SIG-M5 treated with dmso at 0.1 percent for 504 hours (cell line): ENCODE results near the gene HOXA3.

ENCODE experiments used
- DNase-seq: peaks from one replicate; lab custom pipeline; 2025; ENCODE audit not compliant: unreplicated experiment; lab: John Stamatoyannopoulos, UW

HOXA3 gene

DNA sequence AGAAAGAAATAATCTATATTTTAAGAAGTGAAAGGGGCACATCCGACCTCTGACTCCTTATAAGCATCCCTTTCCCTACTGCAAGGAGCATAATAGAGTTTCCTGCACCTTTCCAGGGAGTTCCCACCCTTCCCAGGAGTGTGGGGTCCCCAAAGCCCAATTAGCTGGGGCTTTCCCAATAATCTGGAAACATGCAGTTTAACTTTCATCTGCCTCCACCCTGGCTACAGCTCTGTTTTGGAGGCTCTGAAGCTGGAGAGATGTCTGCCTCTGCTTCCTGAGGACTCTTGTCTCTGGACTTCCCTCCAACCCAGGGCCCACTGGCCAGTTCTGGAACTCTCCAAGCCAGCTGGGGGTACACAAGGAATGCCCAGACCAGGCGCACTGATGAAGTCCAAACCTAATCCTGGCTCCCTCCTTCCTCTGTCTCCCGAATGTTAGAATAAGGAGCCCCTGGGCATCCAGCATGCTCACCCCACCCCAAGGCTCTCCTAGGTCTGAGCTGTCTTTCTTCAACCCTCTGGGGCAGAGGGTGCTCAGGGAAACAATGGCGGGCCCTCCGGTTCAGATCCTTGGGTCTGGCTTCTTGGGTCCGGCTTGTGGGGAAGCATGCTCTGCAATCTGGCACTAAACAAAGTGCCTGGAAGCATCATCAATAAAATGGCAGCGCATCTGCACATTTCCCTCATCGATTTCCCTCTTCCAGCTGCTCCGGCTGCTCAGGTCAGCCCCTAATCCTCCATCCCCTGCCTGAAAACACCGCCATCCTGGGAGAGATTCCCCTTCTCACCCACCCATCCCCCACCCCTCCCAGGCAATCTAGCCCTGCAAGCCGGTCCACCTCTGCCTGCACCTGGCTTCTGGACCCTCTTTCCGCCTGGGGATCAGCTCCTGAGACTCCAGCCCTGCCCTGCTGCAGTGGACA, 35.2 kb downstream of the HOXA3 start:
- DNase-seq, result no peak

DNA sequence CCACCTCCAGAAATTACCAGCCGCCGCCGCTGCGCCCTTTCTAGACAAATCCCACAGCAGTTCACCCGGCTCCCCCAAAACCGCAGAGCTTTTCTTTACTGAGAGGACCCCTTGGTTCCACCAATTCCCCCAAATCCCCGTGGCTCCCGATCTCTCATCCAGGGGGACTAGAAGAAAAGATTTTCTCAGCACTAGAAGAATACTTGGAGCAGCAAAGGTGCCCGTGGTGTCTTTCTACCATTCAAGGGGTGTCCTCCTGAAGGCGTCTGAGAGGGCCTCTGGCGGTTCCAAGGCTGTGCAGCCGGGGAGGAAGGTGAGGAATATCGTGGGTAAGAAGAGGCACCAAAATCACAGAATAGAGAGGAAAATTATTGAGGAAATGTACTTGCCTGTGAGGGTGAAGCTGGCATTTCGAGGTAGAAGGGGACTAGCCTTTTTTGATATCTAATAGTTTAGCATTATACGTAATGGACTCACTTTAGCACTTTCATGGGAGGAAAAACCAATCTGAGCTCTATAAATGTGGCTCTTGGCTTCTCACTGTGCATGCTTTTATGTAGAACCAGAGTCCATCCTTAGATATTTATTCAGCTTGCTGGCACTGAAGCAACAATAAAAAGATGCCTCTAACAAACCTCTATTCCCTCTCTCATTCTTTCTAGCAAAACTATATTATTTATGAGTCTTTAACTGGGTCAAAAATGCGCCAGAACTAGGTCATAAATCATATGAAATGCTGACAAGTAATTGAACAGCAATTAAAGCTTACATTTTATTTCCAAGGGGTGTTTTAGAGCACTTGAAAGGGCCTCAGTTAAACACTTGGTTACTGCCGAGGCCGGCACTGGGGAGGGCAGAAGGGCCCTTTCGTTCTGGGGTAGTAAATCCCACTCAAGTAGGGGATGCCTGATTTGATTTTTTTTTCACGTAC, 36.1 kb downstream of the HOXA3 start:
- DNase-seq, result no peak

DNA sequence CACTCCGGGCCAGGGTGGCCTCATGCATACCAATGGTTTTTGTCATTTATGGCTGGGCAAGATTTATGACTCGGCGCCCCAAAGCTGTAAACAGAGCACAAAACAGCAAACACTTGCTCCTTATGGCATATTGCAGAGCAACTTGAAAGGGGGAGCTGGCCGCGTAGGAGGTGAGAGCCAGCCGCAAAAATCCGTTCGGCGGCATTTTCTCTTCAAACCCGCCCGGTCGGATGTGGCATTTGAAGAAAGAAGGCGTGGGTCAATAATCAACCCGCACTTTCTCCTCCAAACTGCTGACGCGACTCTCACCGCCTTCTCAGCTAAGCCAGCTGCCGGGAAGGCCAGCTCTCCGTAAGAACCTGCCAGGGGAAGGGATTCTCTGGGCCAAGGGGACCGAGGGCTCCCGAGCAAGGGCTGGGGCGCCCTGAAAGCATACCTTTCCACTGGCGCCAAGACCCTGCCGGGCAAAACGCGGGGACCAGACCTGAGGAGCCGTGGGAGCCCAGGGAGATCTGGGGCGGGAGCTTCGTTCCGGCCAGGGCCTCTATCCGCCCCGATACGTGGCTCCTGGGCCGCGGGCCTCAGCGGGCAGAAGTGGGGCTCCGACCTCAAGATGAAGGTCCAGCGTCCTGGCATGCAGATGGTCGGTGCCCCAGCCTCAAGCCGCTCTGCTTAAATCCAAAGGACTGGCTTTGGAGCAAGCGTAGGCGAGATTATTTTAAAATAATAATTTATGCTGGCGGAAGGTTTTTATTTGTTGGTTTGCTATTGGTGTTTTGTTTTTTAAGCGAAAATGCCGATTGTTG, 37.0 kb downstream of the HOXA3 start:
- DNase-seq, result no peak

DNA sequence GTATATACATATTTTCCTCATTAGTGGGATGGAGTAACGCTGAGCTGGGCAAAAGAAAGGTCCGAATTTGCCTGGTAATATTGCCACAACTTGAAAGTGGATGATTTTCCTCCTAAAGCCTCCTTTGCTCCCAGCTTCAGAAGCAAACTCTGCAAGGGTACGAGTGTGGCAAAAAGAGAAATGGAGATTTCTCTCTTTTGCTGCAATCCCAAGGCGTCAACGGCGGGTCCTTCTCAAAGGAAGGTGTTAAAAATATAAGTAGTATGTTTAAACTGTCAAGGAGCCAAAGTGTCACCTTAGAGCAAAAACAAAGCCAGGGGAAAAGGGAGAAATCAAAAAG, 37.5 kb downstream of the HOXA3 start:
- DNase-seq, result no peak

DNA sequence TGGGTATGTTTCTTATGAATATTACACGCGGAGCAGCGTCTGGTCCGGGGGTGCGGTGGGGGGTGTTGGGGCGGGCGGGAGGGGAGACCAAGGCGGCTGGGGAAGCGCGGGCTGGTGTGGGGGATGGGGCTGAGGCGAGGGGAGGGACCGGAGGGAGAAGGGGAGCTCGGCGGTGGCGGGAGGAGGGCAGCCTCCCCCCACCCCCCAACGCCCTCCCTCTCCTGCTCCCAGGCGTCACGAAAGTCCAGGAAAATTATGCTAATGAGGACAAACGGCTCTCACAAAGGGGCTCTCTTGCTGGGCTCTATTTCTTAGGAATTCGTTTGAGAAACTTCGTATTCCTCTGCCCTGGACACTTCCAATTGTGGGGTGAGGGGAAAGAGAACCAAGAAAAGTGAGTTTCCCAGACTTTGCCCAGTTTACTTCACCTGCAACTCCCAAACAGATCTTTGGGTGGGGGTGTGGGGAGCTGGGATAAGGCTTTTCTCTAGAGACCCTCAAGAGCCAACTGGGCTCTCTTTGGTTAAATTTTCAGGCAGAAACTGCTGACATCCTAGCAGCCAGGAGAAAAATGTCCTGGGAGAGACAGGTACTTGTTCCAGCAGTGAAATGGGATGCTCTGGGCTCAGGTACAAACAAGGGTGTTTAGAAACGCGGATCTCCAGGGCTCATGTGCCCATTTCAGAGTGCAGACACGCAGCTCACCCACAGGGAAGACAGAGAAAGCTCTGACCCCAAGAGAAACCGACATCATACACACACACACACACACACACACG, 38.2 kb downstream of the HOXA3 start:
- no peak for DNase-seq

DNA sequence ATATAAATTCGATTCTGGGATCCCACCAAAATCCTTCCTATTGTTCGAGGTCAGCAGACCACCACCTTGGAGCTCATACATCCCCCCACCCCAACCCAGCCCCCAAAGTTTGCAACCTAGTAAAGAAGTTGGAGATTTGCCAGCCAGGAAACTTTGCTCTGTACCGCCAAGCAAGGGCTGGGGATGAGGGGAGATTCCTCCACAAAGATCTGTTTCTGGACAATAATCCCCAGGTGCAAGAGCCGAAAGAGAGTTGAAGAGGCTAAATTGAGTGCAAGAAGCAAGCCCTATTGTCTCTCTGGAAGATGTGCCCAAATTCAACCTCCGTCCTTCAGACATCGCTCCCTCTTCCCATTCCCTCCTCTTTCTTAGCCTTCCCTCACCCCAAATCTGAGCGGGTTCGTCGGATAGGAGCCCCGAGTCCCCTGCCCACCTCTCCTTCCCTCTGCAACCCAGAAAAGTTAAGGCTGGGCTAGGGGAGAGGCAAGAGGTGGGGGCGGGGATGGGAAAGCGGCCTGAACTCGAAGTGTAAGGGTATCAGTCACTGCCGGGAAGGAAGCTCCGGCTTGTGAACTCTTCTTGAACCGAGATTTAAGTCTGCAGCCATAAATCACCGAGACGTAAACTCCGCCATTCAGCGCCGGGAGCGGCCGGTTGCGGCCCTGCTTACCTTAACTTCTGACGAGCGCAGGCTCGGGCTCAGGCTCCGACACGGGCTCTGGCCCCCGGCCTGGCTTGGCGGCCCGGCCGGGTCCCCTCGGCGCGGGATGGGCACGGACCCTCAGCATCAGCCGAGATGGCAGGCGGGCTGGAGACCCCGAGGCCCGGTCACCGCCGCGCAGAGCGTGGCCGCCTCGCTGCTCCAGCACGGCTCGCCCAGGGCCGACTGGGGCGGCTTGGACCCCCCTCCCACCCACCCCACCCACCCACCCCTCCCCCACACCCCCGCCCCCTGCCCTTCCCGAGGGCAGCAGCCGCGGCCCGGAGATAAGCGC, 39.1 kb downstream of the HOXA3 start:
- DNase-seq, result no peak

DNA sequence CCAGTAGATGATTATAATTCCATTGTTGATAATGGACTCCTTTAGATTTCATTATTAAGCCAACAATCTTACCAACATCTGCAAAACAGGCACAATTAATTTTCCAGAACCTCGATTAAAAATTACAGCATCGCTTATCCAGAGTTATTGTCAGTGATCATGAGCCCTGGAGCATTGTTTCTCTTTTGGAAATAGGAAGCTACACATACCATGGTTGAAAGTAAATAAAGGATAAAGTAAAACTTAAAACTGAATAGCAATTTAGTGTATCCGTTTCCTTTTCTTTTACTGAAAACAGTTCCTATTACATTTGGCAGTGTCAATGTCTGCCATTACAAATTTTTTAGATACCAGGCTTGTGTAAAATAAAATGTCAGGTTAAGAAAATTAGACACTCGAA, 40.0 kb downstream of the HOXA3 start:
- no peak for DNase-seq

DNA sequence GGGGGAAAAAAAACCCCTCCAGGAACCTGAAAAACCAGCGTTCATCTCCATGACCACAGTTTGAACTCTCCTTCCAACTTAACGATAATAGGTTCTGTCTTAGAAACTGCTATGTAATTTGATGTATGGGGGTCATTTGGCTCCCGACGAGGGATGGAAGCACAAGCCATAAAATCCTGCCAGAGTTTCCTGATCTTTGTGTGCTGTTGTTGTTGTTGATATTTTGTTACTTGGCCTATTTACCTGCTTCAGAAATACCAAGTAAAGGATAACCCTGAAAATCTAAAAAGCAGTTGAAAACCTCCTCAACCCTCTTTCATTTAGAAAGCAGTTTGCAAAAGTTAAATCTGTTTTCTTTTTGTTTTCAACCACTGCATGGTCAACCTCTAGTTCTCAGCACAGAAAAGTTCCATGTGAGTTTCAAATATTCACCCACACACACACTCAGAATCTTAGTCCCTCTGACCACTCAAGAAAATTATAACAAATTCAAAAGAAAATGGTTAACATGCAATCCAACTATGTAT, 40.6 kb downstream of the HOXA3 start:
- DNase-seq, result no peak

DNA sequence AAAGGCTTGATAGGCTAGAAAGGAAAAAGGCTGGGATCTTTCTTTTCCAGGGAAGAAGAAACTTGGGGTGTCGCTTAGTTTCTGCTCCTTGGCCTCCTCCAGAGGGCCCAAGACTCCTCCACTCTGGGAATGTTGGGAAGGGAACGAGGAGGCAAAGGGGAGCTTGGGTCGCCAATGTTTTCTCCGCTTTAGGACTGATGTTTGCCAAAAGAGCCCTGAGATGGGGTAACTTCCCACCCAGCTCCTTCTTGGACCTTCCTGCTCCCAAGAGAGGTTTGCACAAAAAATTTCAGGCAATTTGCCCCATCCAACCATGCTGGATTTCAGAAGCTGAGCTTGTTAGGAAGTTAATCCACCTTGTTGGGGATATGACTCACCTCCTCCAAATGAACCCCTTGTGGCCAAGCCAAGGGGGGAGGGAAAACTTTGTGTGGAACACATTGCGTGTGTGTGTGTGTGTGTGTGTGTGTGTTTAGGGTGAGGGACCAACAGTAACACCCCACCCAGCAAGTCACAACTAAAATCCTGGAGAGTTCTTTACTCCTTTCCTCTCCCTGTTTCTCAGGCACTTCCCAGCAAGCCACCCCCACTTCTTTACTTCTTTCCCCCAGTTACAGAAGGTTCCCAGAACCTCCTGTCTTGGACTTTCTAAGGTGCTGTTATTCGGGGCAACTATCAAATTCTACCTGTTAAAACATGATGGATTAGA, 41.2 kb downstream of the HOXA3 start:
- DNase-seq, result no peak

DNA sequence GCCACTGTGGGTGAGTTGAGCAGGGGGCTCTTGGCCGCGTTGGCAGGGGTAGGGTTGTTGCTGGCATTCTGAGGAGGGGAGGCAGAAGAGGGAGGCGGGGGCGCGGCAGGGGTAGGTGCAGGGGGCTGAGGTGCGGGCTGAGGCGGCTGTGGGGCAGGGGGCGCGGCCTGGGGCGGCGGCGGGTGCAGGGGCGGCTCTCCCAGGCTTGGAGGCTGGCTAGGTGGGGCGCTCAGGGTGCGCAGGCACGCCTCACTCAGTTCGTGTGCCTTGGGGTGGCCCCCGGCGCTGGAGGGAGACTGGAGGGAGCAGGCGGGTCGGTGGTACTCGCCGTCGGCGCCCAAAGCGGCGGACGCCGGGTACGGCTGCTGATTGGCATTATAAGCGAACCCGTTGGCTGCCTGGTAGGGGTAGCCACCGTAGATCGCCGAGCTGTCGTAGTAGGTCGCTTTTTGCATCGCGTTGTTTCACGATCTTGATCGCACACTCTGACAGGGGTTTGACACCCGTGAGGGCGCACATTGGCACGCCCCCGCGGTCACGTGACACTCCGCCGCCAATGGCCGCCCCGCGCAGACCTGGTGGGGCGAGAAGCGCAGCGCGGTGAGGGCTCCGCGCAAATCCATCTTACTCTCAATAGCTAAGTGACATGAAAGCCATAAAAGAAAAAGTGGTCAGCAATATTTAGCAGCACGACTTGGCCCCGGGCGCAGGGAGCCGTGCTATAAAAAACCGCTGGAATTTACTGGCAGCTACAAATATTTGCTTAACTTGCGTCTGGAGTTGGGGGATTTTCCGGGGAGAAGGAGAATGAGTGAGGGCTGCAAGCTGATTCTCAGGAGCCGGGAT, 42.0 kb downstream of the HOXA3 start:
- DNase-seq, result no peak

DNA sequence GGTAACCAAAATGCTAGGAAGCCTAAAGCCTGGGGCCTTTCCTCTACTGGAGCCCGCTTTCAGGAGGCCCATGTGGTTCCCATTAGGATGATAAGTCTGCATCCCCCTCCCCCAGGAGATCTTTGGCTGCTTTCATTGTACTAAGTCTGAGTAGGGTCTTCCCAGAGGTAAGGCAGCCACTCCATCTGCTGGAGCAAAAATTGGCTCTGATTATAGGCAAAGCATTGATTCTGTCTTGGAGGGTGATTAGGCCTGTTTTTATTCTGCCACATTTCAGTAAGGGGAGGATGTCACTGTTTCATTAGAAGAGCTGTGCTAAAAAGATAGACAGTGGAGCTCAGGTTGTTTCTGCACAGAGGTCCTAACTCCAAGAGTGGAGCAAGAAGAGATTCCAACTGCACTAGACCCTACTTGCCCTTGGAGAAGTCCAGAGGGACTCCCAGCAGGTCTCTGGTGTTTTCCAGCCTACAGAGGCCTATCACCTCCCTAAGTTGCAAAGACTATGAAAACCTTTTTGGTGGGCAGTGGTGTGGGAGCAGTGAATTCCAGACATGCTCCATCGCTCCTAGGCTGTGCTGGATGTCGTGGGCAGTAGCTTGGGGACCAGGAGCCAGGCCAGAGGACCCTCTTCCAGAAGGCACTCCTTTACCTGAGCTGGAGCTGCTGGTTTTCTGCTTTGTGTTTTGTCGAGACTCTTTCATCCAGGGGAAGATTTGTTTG, 42.8 kb downstream of the HOXA3 start:
- DNase-seq, result no peak

DNA sequence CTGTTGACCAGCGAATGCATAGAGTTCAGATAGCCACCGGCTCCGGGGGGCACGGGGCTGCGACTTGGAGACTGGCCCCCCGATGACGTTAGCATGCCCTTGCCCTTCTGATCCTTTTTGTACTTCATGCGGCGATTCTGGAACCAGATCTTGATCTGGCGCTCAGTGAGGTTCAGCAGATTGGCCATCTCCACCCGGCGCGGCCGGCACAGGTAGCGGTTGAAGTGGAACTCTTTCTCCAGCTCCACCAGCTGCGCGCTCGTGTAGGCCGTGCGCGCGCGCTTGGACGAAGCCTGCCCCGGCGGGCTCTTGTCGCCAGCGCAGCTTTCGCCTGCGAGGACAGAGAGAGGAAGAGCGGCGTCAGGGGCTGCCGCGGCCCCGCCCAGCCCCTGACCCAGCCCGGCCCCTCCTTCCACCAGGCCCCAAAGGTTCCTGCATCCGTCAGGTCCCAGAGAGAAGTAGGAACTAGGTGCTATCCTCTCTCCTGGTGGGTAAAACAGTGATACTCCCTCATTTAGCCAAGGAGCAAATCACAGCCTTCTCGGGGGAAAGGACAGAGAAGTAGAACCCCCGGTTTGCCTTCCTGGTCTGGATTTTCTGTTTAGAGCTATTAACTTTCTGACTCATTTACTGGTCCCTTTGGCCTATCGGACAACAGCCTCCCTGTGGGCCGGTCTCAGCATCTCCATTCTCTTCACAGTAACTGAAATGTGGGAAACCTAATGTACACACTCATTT, 43.8 kb downstream of the HOXA3 start:
- no peak for DNase-seq

DNA sequence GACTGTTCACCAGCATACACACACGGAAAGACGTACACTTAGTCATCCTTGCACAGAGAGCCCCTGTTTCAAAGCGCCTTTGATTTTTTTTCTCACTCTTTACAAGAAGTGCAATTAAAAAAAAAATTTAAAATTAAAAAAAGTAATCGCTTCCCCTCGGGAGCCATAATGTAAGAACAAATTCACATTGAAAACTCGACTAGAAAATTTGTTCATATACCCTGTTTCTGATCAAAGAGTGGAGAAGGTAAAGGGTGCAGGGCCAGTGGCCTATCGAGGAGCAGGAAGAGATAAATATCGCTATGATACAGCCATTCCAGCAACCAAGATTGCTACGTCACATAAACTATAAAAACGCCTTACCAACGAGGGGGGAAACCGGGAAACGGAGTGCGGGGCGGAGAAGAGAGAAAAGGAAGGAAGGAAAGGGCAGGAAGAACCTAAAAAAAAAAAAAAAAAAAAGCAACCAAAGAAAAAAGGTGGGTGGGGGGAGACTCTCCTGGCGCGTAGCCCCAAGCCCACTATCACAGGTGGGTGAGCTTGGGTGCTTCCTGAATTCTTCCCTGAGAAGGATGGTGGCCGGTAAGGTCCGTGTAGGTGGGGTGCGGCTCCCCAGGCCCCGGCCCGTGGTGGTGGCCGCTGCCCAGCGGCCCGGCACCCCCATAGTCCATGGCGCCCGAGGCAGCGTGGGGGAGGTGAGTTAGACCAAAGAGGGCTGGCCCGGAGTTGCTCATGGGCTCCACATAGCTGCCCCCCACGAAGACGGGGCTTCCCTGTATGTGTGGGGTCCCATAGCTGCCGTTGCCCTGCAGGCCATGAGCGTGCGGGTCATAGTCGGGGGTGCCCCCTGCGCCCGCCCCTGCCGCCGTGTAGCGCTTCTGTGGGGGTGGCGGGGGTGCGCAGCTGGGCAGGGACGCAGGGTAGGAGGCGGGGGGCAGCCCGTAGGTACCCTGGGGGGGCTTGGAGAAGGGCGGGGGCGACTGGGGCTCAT, 44.7 kb downstream of the HOXA3 start:
- no peak for DNase-seq

DNA sequence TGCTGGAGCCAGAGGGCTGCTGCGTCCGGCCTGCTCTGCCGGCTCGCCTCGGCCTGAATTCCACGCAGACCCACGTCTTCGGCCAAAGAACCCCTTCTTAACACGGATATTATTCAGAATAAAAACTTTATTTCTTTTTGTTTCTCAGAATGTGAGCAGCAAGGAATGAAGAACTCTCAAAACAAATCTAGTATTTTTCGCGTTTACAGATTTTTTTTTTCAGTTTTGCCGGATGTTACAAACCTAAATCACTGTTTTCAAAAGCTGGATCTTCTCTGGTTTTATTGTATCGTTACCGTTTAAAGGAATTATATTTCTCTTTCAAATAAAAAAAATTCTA, 45.5 kb downstream of the HOXA3 start:
- DNase-seq, result no peak
